PC-9 (cell line): ENCODE results near the gene ANO2. TPM values are rescaled to one million over a fixed set of nuclear protein-coding genes. Genes with fewer than 3 reads are reported as not detected.

ENCODE experiments used
- BruUV-seq: library from RNA; stranded (reverse); fragments of 400-500 nt; replicated peaks from 2 replicates; lab custom pipeline; 2021; lab: Mats Ljungman, UMichigan
- CTCF ChIA-PET: fragments of 300-600 bp; sonication (Branson Sonifier 250); formaldehyde crosslinking; loops from one replicate; lab custom pipeline; 2022; ENCODE audit warnings: antibody characterized with exemption; lab: Charles Lee
- POLR2A ChIA-PET: fragments of 300-600 bp; sonication (Branson Sonifier 250); formaldehyde crosslinking; loops from one replicate; lab custom pipeline; 2022; ENCODE audit warnings: antibody characterized with exemption; ENCODE audit not compliant: unreplicated experiment; lab: Charles Lee
- DNase-seq, 2 experiments: peaks; one replicate each; pipeline versions ENCODE4 v3.0.0 to v3.0.0-alpha.2; 2015 to 2022; ENCODE audit warnings: mixed read lengths in 1 of 2
- H2AFZ ChIP-seq: fragments of 200-600 bp; sonication (generic); 2 replicates; pipeline ENCODE4 v1.8.1; 2017; ENCODE audit warnings: antibody characterized with exemption
- H3F3A ChIP-seq: fragments of 200-600 bp; sonication (generic); 2 replicates; pipeline ENCODE4 v1.8.1; 2017; ENCODE audit warnings: antibody characterized with exemption, mild to moderate bottlenecking, low read depth; ENCODE audit not compliant: insufficient read depth
- H3K27ac ChIP-seq: fragments of 200-600 bp; sonication (generic); 2 replicates; pipeline ENCODE4 v1.6.1; 2016; ENCODE audit warnings: mixed run types
- H3K27me3 ChIP-seq: fragments of 200-600 bp; sonication (generic); 2 replicates; pipeline ENCODE4 v1.6.1; 2016; ENCODE audit warnings: low read depth, mixed run types; ENCODE audit not compliant: insufficient read depth
- H3K36me3 ChIP-seq: fragments of 200-600 bp; sonication (generic); 2 replicates; pipeline ENCODE4 v1.6.1; 2016; ENCODE audit warnings: low read depth, mixed run types
- H3K4me1 ChIP-seq: fragments of 200-600 bp; sonication (generic); replicated peaks from 2 replicates; pipeline ENCODE4 v1.6.1; 2016; ENCODE audit warnings: mixed run types; ENCODE audit not compliant: insufficient read depth
- H3K4me2 ChIP-seq: fragments of 200-600 bp; sonication (generic); 2 replicates; pipeline ENCODE4 v1.6.1; 2017; ENCODE audit warnings: mixed run types
- H3K4me3 ChIP-seq: fragments of 200-600 bp; sonication (generic); 2 replicates; pipeline ENCODE4 v1.6.1; 2016; ENCODE audit warnings: mixed run types
- H3K79me2 ChIP-seq: fragments of 200-600 bp; sonication (generic); 2 replicates; pipeline ENCODE4 v1.6.1; 2017; ENCODE audit warnings: low read depth, mixed run types
- H3K9me2 ChIP-seq: fragments of 200-600 bp; sonication (generic); 2 replicates; pipeline ENCODE4 v1.8.1; 2017; ENCODE audit warnings: mild to moderate bottlenecking; ENCODE audit not compliant: insufficient read depth
- H3K9me3 ChIP-seq: fragments of 200-600 bp; sonication (generic); 2 replicates; pipeline ENCODE4 v1.8.1; 2016; ENCODE audit warnings: low read depth; ENCODE audit not compliant: insufficient read depth
- H4K20me1 ChIP-seq: fragments of 200-600 bp; sonication (generic); 2 replicates; pipeline ENCODE4 v1.8.1; 2017; ENCODE audit not compliant: insufficient read depth
- CTCF ChIP-seq: fragments of 200-600 bp; sonication (generic); conservative IDR thresholded peaks from 2 replicates; pipeline ENCODE4 v1.6.1; 2017; ENCODE audit warnings: mixed run types, antibody characterized with exemption, mild to moderate bottlenecking, moderate library complexity
- EZH2 ChIP-seq: fragments of 200-600 bp; sonication (generic); IDR thresholded peaks from 2 replicates; pipeline ENCODE4 v1.8.0; 2017; ENCODE audit warnings: antibody characterized with exemption, low read depth
- intact Hi-C: fragments of 100-400 bp; cut with micrococcal nuclease; formaldehyde crosslinking; loops from one replicate; pipeline ENCODE4 v1.10.0; 2022; ENCODE audit not compliant: unreplicated experiment
- total RNA-seq: library from RNA; stranded (reverse); gene quantifications from 2 replicates; pipeline ENCODE4 v1.2.3, GENCODE V29; 2021

Gene ANO2
- total RNA-seq, 1 experiment from 2014 or later, result not detected

GRCh38 chr12:5655120-5655519, 289.9 kb downstream of the ANO2 start:
- Histone ChIP-seq H2AFZ (no peak overlapping the region), H4K20me1 (no peaks in the 10 kb centered on the region), H3K4me2 (no peak overlapping the region), H3K4me1 (no peaks in the 10 kb centered on the region), H3K79me2 (no peaks in the 10 kb centered on the region), H3K9me3 (no peaks in the 10 kb centered on the region), H3K27ac (no peak overlapping the region), H3K36me3 (no peaks in the 10 kb centered on the region), H3F3A (no peaks in the 10 kb centered on the region), H3K4me3 (no peak overlapping the region), H3K27me3 (peaks cover 2% of the 10 kb centered on the region; the same call in 1 of the 2 replicates), H3K9me2 (no peaks in the 10 kb centered on the region)
- ChIA-PET CTCF (no interaction called here), POLR2A (no interaction called here)
- TF ChIP-seq CTCF (no peak), EZH2 (no peak)
- BruUV-seq, result no TSS peak
- DNase-seq, result no peak
- intact Hi-C loops, result no loop called here

GRCh38 chr12:5654019-5654418, 291.0 kb downstream of the ANO2 start:
- Histone ChIP-seq H3K36me3 (no peaks in the 10 kb centered on the region), H3F3A (no peaks in the 10 kb centered on the region), H3K9me2 (no peaks in the 10 kb centered on the region), H3K27ac (no peak overlapping the region), H2AFZ (no peak overlapping the region), H3K79me2 (no peaks in the 10 kb centered on the region), H3K4me3 (no peak overlapping the region), H4K20me1 (no peaks in the 10 kb centered on the region), H3K27me3 (peaks cover 13% of the 10 kb centered on the region; the same call in 1 of the 2 replicates), H3K4me1 (no peaks in the 10 kb centered on the region), H3K4me2 (no peak overlapping the region), H3K9me3 (no peaks in the 10 kb centered on the region)
- ChIA-PET POLR2A (no interaction called here), CTCF (no interaction called here)
- no TSS peak for BruUV-seq
- intact Hi-C loops, result no loop called here
- no peak for DNase-seq
- TF ChIP-seq EZH2 (no peak), CTCF (no peak)

GRCh38 chr12:5650829-5651461, 294.1 kb downstream of the ANO2 start:
- Histone ChIP-seq H2AFZ (no peak overlapping the region), H3K4me2 (no peak overlapping the region), H3K9me3 (no peaks in the 10 kb centered on the region), H3K4me1 (no peaks in the 10 kb centered on the region), H4K20me1 (no peaks in the 10 kb centered on the region; the same call in 1 of the 2 replicates), H3K27me3 (peaks cover 36% of the 10 kb centered on the region; the same call in 1 of the 2 replicates), H3F3A (no peaks in the 10 kb centered on the region), H3K9me2 (no peaks in the 10 kb centered on the region), H3K27ac (no peak overlapping the region), H3K4me3 (no peak overlapping the region), H3K79me2 (no peaks in the 10 kb centered on the region), H3K36me3 (no peaks in the 10 kb centered on the region)
- ChIA-PET POLR2A (no interaction called here), CTCF (interaction anchor here (0.6 kb wide), 1 partner anchor 354 kb away, joined by 3 read pairs; no protein-coding TSS in a partner anchor)
- TF ChIP-seq EZH2 (no peak), CTCF (no peak)
- no TSS peak for BruUV-seq
- intact Hi-C loops, result no loop called here
- no peak for DNase-seq
